Uterus (tissue), 4 donors: ENCODE measurements around the gene MTHFSD. TPM values are rescaled to one million over a fixed set of nuclear protein-coding genes. Genes with fewer than 3 reads are reported as not detected.
"Not testable (repeated sequence)": the region's sequence is repeated elsewhere in the genome, so short reads cannot be mapped to it uniquely, and the experiment has no call there.

Experiments
- DNase-seq, 2 donors: peaks; one replicate each; pipeline ENCODE4 v3.0.0-alpha.2; 2019 to 2020
- H3K27ac ChIP-seq, 2 donors: fragments of 200-600 bp; sonication (generic); 1 replicate in 1 of 2; 2 replicates in 1 of 2; pipeline ENCODE4 v1.5.1; 2016 to 2018
- H3K27me3 ChIP-seq, 2 donors: fragments of 200-600 bp; sonication (generic); one replicate each; pipeline ENCODE4 v1.5.1; 2018 to 2019; ENCODE audit warnings: control low read depth in 1 of 2
- H3K36me3 ChIP-seq, 2 donors: fragments of 200-600 bp; sonication (generic); one replicate each; pipeline ENCODE4 v1.5.1; 2019; ENCODE audit warnings: control low read depth in 1 of 2
- H3K4me1 ChIP-seq, 2 donors: fragments of 200-600 bp; sonication (generic); one replicate each; pipeline ENCODE4 v1.5.1; 2018 to 2019; ENCODE audit warnings: control low read depth in 1 of 2
- H3K4me3 ChIP-seq, 2 donors: fragments of 200-600 bp; sonication (generic); 1 replicate in 1 of 2; 2 replicates in 1 of 2; pipeline ENCODE4 v1.5.1; 2018 to 2019; ENCODE audit warnings: mild to moderate bottlenecking in 1 of 2
- H3K9me3 ChIP-seq, 2 donors: fragments of 200-600 bp; sonication (generic); one replicate each; pipeline ENCODE4 v1.5.1; 2019; ENCODE audit warnings: control low read depth in 1 of 2
- POLR2A ChIP-seq, 2 donors: fragments of 450-650 bp; IDR thresholded peaks; one replicate each; pipeline ENCODE4 v1.6.1; 2016; ENCODE audit warnings: antibody characterized with exemption in 2 of 2, mild to moderate bottlenecking in 1 of 2, moderate library complexity in 1 of 2
- intact Hi-C: fragments of 100-400 bp; cut with DNase I; formaldehyde crosslinking; loops from one replicate; pipeline ENCODE4 v1.15.1; 2023; ENCODE audit warnings: low total_unique reads
- total RNA-seq, 4 donors: library from RNA; depleted of rRNA in 3 of 4; stranded (reverse); fragments of >200 nt in 3 of 4; gene quantifications; one replicate each; pipeline versions ENCODE4 v1.1.0 to v1.2.4, GENCODE V29; 2014 to 2023
- TF ChIP-seq, protein P1 (sequence below), 4 experiments: fragments of 200-600 bp in 2 of 4; fragments of 450-650 bp in 2 of 4; sonication (generic) in 2 of 4; IDR thresholded peaks; one replicate each; pipeline ENCODE4 v1.5.1; 2016 to 2019; ENCODE audit warnings: antibody characterized with exemption in 4 of 4, mild to moderate bottlenecking in 2 of 4, moderate library complexity in 1 of 4
- donor health status: DM: yes; HTN: yes; CAD: no.

The MTHFSD gene
- total RNA-seq, 4 donors from 2014 or later = 2.9 to 26.0 (median 13.1) TPM

DNA sequence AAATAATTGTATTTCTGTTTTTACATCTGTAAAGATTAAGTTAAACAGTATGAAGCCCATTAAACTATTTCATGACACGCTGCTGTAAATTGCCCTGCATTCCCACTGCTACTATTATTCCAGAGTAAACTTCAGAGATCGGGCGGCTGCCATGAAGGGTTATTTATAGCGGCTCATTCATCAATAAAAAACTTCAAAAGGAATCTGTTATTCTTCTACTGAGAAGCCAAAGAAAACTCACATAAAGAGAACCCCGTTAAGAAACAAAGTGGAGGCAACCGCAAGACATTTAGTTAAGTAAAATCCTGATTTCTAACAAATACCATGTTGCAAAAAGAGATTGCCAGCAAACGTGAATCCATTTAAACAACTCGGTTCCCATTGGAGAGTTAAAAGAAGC lies 39.7 kb upstream of the MTHFSD start:
- H3K4me1 ChIP-seq = no peaks in the 10 kb centered on the region

DNA sequence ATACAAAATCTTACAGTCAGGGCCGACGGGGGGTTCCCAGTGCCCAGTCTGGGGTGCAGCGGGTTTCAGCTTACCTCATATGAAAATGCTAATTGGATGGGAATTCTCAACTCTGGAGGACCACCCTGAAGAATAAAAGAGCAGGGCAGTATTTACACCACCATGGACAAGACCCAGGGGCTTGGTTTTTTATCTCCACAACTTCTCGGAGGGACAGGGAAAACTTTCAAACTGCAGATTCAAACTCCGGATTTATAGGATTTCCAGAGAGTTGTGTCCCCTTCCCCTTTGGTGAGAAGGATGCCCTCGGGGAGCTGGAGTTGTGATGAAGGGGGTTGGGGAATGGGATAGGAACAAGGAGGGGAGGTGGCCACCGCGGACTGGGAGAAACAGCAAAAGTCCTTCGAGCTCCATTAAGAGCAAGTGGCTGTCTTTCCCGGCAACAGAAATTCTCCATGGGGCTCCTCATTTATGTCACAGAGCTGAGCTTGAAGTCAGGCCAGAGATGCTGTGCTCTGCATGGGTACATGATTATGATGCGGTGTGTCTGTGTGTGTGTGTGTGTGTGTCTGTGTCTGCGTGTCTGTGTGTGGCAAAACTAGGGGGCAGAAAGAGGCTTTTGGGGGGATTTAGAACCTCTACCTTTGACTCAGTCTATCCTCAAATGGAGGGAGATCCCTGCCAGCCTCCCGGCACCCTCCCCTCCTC lies 39.0 kb upstream of the MTHFSD start:
- intact Hi-C loops = no loop called here
- H3K4me1 ChIP-seq = no peaks in the 10 kb centered on the region
- TF ChIP-seq, protein P1, sequence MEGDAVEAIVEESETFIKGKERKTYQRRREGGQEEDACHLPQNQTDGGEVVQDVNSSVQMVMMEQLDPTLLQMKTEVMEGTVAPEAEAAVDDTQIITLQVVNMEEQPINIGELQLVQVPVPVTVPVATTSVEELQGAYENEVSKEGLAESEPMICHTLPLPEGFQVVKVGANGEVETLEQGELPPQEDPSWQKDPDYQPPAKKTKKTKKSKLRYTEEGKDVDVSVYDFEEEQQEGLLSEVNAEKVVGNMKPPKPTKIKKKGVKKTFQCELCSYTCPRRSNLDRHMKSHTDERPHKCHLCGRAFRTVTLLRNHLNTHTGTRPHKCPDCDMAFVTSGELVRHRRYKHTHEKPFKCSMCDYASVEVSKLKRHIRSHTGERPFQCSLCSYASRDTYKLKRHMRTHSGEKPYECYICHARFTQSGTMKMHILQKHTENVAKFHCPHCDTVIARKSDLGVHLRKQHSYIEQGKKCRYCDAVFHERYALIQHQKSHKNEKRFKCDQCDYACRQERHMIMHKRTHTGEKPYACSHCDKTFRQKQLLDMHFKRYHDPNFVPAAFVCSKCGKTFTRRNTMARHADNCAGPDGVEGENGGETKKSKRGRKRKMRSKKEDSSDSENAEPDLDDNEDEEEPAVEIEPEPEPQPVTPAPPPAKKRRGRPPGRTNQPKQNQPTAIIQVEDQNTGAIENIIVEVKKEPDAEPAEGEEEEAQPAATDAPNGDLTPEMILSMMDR (IDR thresholded peaks at IDR 0.05) = no peak
- TF ChIP-seq POLR2A (IDR thresholded peaks at IDR 0.05) = no peak
- no peak overlapping the region for H3K4me3 ChIP-seq
- H3K36me3 ChIP-seq = no peaks in the 10 kb centered on the region
- H3K27ac ChIP-seq = no peak overlapping the region
- H3K27me3 ChIP-seq = peaks cover 0 to 22% of the 10 kb centered on the region in 2 donors
- no peak for DNase-seq
- H3K9me3 ChIP-seq = no peaks in the 10 kb centered on the region

More for the DNA sequence above, 39.7 kb upstream of the MTHFSD start:
- Histone ChIP-seq H3K27ac (no peak overlapping the region), H3K27me3 (peaks cover 0 to 22% of the 10 kb centered on the region in 2 donors), H3K36me3 (no peaks in the 10 kb centered on the region), H3K4me3 (no peak overlapping the region), H3K9me3 (no peaks in the 10 kb centered on the region)
- intact Hi-C loops = no loop called here
- TF ChIP-seq, protein P1 (IDR thresholded peaks at IDR 0.05) = no peak
- no peak for TF ChIP-seq POLR2A (IDR thresholded peaks at IDR 0.05)
- no peak for DNase-seq

DNA sequence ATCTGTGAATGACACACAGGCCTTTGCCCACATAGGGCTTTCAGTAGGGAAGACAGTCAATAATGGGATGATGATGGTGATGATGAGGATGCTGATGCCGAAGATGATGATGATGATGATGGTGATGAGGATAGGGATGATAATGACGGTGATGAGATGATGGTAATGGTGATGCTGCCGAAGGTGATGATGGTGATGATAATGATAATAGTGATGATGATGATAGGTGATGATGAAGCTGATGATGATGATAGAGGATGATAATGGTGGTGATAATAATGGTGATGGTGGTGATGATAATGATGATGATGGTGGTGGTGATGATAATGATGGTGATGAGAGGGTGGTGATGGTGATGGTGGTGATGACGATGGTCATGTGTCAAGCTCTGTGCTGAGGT lies 36.2 kb upstream of the MTHFSD start:
- Histone ChIP-seq H3K27me3 (peaks cover 0 to 22% of the 10 kb centered on the region in 2 donors), H3K27ac (no peak overlapping the region), H3K36me3 (no peaks in the 10 kb centered on the region), H3K4me1 (no peaks in the 10 kb centered on the region), H3K9me3 (no peaks in the 10 kb centered on the region), H3K4me3 (no peak overlapping the region)
- TF ChIP-seq, protein P1 (IDR thresholded peaks at IDR 0.05) = no peak
- no peak for TF ChIP-seq POLR2A (IDR thresholded peaks at IDR 0.05)
- DNase-seq = no peak
- intact Hi-C loops = no loop called here

DNA sequence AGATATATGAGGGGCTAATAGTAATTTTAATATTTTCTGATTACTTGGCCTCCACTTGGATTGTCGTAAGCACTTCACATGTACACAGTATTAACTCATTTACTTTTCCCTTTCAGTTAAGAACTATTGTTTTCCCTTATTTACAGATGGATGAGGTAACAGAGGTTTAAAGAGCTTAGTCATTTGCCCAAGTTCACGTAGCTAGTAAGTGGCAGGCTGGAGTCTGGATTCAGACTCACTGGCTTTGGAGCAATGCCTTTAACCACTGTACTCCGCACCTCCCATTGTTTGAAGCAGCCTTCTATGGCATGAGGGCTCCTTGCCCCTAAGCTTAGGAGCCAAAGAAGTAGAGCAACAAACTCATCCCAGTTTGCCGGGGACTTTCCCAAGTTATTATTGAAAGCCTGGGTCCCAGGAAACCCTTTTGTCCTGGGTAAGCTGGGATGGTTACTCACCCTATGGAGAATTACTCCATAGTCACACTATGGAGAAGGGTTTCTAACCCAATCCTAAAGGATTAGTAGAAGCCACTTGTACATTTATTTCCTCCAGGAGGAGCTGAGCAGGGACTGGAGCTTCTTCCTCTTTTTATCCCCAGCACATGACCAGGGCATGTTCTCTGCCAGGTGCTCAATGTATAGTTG lies 35.6 kb upstream of the MTHFSD start:
- TF ChIP-seq, protein P1 (IDR thresholded peaks at IDR 0.05) = no peak
- no peak for TF ChIP-seq POLR2A (IDR thresholded peaks at IDR 0.05)
- Histone ChIP-seq H3K36me3 (no peaks in the 10 kb centered on the region), H3K4me1 (no peaks in the 10 kb centered on the region), H3K4me3 (no peak overlapping the region), H3K27ac (no peak overlapping the region), H3K9me3 (no peaks in the 10 kb centered on the region), H3K27me3 (peaks cover 0 to 22% of the 10 kb centered on the region in 2 donors)
- DNase-seq = no peak
- intact Hi-C loops = no loop called here

DNA sequence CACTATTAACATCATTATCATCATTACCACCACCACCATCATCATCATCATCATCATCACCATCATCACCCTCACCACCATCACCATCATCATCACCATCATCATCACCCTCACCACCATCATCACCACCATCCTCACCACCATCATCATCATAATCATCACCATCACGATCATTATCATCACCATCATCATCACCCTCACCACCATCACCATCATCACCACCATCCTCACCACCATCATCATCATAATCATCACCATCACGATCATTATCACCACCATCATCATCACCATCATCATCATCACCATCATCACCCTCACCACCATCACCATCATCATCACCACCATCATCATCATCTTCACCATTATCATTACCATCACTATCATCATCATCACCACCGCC lies 32.9 kb upstream of the MTHFSD start:
- DNase-seq, H3K27ac ChIP-seq, intact Hi-C loops, H3K9me3 ChIP-seq, H3K4me1 ChIP-seq, H3K36me3 ChIP-seq, H3K4me3 ChIP-seq: not testable (repeated sequence)
- H3K27me3 ChIP-seq = peaks cover 0 to 11% of the 10 kb centered on the region in 2 donors
